CD14-positive monocyte (primary cell): Measurements from ENCODE around the gene RAB1B. TPM values are rescaled to one million over a fixed set of nuclear protein-coding genes. Genes with fewer than 3 reads are reported as not detected.

Source experiments
- DNase-seq, 3 donors: peaks; one replicate each; pipeline ENCODE4 v3.0.0-alpha.2; 2011 to 2022
- H2AFZ ChIP-seq: 2 replicates; pipeline ENCODE4 v1.6.0; 2012; ENCODE audit warnings: mild to moderate bottlenecking, low read depth, low read length, inconsistent platforms; ENCODE audit not compliant: insufficient read depth, poor library complexity, severe bottlenecking
- H3K27ac ChIP-seq, 2 donors: 1 replicate in 1 of 2; 2 replicates in 1 of 2; pipeline ENCODE4 v1.5.1; 2012 to 2013; ENCODE audit warnings: low read length in 2 of 2, control low read depth in 1 of 2, inconsistent platforms in 1 of 2, low read depth in 1 of 2, mild to moderate bottlenecking in 1 of 2
- H3K27me3 ChIP-seq, 2 donors: one replicate each; pipeline versions ENCODE4 v1.6.0 to v1.6.1; 2011 to 2013; ENCODE audit warnings: low read length in 2 of 2; ENCODE audit not compliant: control insufficient read depth in 2 of 2, insufficient read depth in 2 of 2
- H3K36me3 ChIP-seq, 2 donors: replicated peaks in 1 of 2; 1 replicate in 1 of 2; 2 replicates in 1 of 2; pipeline versions ENCODE4 v1.5.1 to v1.6.1; 2012 to 2013; ENCODE audit warnings: low read length in 2 of 2, control low read depth in 1 of 2, inconsistent platforms in 1 of 2, mild to moderate bottlenecking in 1 of 2; ENCODE audit not compliant: insufficient read depth in 2 of 2, control insufficient read depth in 1 of 2
- H3K4me1 ChIP-seq, 2 donors: 1 replicate in 1 of 2; 2 replicates in 1 of 2; pipeline versions ENCODE4 v1.5.1 to v1.6.1; 2012 to 2013; ENCODE audit warnings: low read length in 2 of 2, control low read depth in 1 of 2, inconsistent platforms in 1 of 2, mild to moderate bottlenecking in 1 of 2, moderate library complexity in 1 of 2; ENCODE audit not compliant: insufficient read depth in 2 of 2, control insufficient read depth in 1 of 2
- H3K4me2 ChIP-seq: replicated peaks from 2 replicates; pipeline ENCODE3; 2012; ENCODE audit warnings: low read length, moderate library complexity, mild to moderate bottlenecking; ENCODE audit not compliant: poor library complexity, severe bottlenecking; ENCODE audit errors: extremely low read depth
- H3K4me3 ChIP-seq, 3 experiments: fragments of 200-600 bp in 1 of 3; sonication (generic) in 1 of 3; replicated peaks in 1 of 3; 1 replicate in 2 of 3; 2 replicates in 1 of 3; pipeline ENCODE4 v1.5.1; 2011 to 2013; ENCODE audit warnings: low read length in 3 of 3, mild to moderate bottlenecking in 3 of 3, control low read depth in 2 of 3, low read depth in 2 of 3, inconsistent platforms in 1 of 3, moderate library complexity in 1 of 3
- H3K79me2 ChIP-seq: 2 replicates; pipeline ENCODE4 v1.6.0; 2012; ENCODE audit warnings: mild to moderate bottlenecking, control low read depth, inconsistent platforms, low read length, moderate library complexity; ENCODE audit not compliant: insufficient read depth
- H3K9ac ChIP-seq: 2 replicates; pipeline ENCODE4 v1.6.0; 2017; ENCODE audit warnings: low read length, mild to moderate bottlenecking; ENCODE audit not compliant: insufficient read depth, poor library complexity, severe bottlenecking
- H3K9me3 ChIP-seq, 2 donors: replicated peaks in 1 of 2; 1 replicate in 1 of 2; 2 replicates in 1 of 2; pipeline versions ENCODE4 v1.5.1 to v1.6.1; 2012 to 2013; ENCODE audit warnings: low read length in 2 of 2, control low read depth in 1 of 2; ENCODE audit not compliant: control insufficient read depth in 1 of 2, insufficient read depth in 1 of 2
- H4K20me1 ChIP-seq: 2 replicates; pipeline ENCODE4 v1.6.0; 2012; ENCODE audit warnings: mild to moderate bottlenecking, low read length, control low read depth, moderate library complexity; ENCODE audit not compliant: insufficient read depth
- H3K27ac Mint-ChIP-seq, 7 donors: one replicate each; pipeline ENCODE4 v1.8.0; 2020; ENCODE audit warnings: mild to moderate bottlenecking in 7 of 7, mixed read lengths in 7 of 7, moderate library complexity in 6 of 7, inconsistent platforms in 2 of 7
- H3K27me3 Mint-ChIP-seq, 3 donors: one replicate each; pipeline ENCODE4 v1.8.0; 2021 to 2022; ENCODE audit warnings: low read depth in 3 of 3, mild to moderate bottlenecking in 3 of 3, mixed read lengths in 3 of 3, moderate library complexity in 3 of 3, inconsistent platforms in 1 of 3
- H3K36me3 Mint-ChIP-seq, 2 donors: one replicate each; pipeline ENCODE4 v1.8.0; 2020; ENCODE audit warnings: mixed read lengths in 2 of 2, inconsistent platforms in 1 of 2, mild to moderate bottlenecking in 1 of 2
- H3K4me1 Mint-ChIP-seq: one replicate; pipeline ENCODE4 v1.8.0; 2020; ENCODE audit warnings: mild to moderate bottlenecking, mixed read lengths
- H3K4me3 Mint-ChIP-seq, 2 donors: one replicate each; pipeline ENCODE4 v1.8.0; 2020; ENCODE audit warnings: mild to moderate bottlenecking in 2 of 2, mixed read lengths in 2 of 2, moderate library complexity in 1 of 2
- H3K9me3 Mint-ChIP-seq, 7 donors: one replicate each; pipeline ENCODE4 v1.8.0; 2020 to 2022; ENCODE audit warnings: mixed read lengths in 7 of 7, mild to moderate bottlenecking in 6 of 7, moderate library complexity in 6 of 7, inconsistent platforms in 2 of 7
- WGBS: methylation state at CpG from one replicate; pipeline ENCODE4 v1.1.5; 2013; ENCODE audit warnings: missing lambda C conversion rate; ENCODE audit not compliant: insufficient coverage; 5-methylcytosine and 5-hydroxymethylcytosine counted together
- intact Hi-C, 2 donors: fragments of 100-400 bp; cut with micrococcal nuclease; formaldehyde crosslinking; loops; one replicate each; pipeline versions ENCODE4 v1.15.0 to v1.15.1; 2023
- polyA plus RNA-seq, 3 donors: library from polyadenylated mRNA; depleted of rRNA in 1 of 3; unstranded in 2 of 3; stranded (reverse) in 1 of 3; fragments of 300-500 nt in 2 of 3; fragments of >200 nt in 1 of 3; fragmentation: Illumina TruSeq in 2 of 3; gene quantifications; 1 replicate in 2 of 3; 2 replicates in 1 of 3; pipeline ENCODE4 v1.2.3, GENCODE V29; 2012 to 2021
- TF ChIP-seq, protein P1 (sequence below): fragments of 200-600 bp; IDR thresholded peaks from one replicate; pipeline ENCODE4 v1.8.0; 2022; ENCODE audit warnings: antibody characterized with exemption, mild to moderate bottlenecking

RAB1B gene
- polyA plus RNA-seq, 3 donors = 17.9 to 90.5 (median 18.8) TPM

GRCh38 chr11:66233301-66233700, 35.1 kb upstream of the RAB1B start:
- TF ChIP-seq, protein P1, sequence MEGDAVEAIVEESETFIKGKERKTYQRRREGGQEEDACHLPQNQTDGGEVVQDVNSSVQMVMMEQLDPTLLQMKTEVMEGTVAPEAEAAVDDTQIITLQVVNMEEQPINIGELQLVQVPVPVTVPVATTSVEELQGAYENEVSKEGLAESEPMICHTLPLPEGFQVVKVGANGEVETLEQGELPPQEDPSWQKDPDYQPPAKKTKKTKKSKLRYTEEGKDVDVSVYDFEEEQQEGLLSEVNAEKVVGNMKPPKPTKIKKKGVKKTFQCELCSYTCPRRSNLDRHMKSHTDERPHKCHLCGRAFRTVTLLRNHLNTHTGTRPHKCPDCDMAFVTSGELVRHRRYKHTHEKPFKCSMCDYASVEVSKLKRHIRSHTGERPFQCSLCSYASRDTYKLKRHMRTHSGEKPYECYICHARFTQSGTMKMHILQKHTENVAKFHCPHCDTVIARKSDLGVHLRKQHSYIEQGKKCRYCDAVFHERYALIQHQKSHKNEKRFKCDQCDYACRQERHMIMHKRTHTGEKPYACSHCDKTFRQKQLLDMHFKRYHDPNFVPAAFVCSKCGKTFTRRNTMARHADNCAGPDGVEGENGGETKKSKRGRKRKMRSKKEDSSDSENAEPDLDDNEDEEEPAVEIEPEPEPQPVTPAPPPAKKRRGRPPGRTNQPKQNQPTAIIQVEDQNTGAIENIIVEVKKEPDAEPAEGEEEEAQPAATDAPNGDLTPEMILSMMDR = no peak
- peaks cover 77 to 82% of the 10 kb centered on the region in 2 donors for H3K36me3 Mint-ChIP-seq
- no peak overlapping the region for H3K4me3 Mint-ChIP-seq
- no peaks in the 10 kb centered on the region for H3K27me3 ChIP-seq
- H3K36me3 ChIP-seq = peaks cover 71 to 88% of the 10 kb centered on the region in 2 donors
- no peaks in the 10 kb centered on the region for H3K79me2 ChIP-seq
- H3K4me2 ChIP-seq = no peak overlapping the region
- no peak overlapping the region for H3K4me3 ChIP-seq
- intact Hi-C loops = no loop called here
- no peaks in the 10 kb centered on the region for H3K9me3 ChIP-seq
- no peak for DNase-seq
- H3K4me1 Mint-ChIP-seq = no peaks in the 10 kb centered on the region
- H3K9ac ChIP-seq = no peak overlapping the region
- H3K27ac Mint-ChIP-seq = peak overlapping the region in 1 of 7 donors; percentile 25
- no peak overlapping the region for H3K27ac ChIP-seq
- no peaks in the 10 kb centered on the region for H3K9me3 Mint-ChIP-seq
- H3K27me3 Mint-ChIP-seq = no peaks in the 10 kb centered on the region
- H3K4me1 ChIP-seq = no peaks in the 10 kb centered on the region
- 100% methylated on average over 3 of the region's 5 CpGs for WGBS
- H4K20me1 ChIP-seq = no peaks in the 10 kb centered on the region
- H2AFZ ChIP-seq = no peak overlapping the region

GRCh38 chr11:66235141-66235540, 33.3 kb upstream of the RAB1B start:
- H3K9me3 Mint-ChIP-seq = no peaks in the 10 kb centered on the region
- no peaks in the 10 kb centered on the region for H3K79me2 ChIP-seq
- 96% methylated on average over 3 of the region's 11 CpGs for WGBS
- no peaks in the 10 kb centered on the region for H3K27me3 Mint-ChIP-seq
- H3K36me3 ChIP-seq = peaks cover 84 to 94% of the 10 kb centered on the region in 2 donors
- H3K4me1 ChIP-seq = no peaks in the 10 kb centered on the region
- H3K9me3 ChIP-seq = no peaks in the 10 kb centered on the region
- no peaks in the 10 kb centered on the region for H4K20me1 ChIP-seq
- no peak overlapping the region for H3K4me2 ChIP-seq
- DNase-seq = no peak
- no peaks in the 10 kb centered on the region for H3K27me3 ChIP-seq
- H3K27ac ChIP-seq = no peak overlapping the region
- no peak overlapping the region for H3K4me3 Mint-ChIP-seq
- peak overlapping the region in 2 of 7 donors; percentile 38 to 48 for H3K27ac Mint-ChIP-seq
- peaks cover 83 to 91% of the 10 kb centered on the region in 2 donors for H3K36me3 Mint-ChIP-seq
- H3K9ac ChIP-seq = no peak overlapping the region
- H2AFZ ChIP-seq = no peak overlapping the region
- TF ChIP-seq, protein P1 = no peak
- intact Hi-C loops = no loop called here
- H3K4me3 ChIP-seq = no peak overlapping the region
- H3K4me1 Mint-ChIP-seq = no peaks in the 10 kb centered on the region
